Measurements from ENCODE around the gene GALNT8. TPM values are rescaled to one million over a fixed set of nuclear protein-coding genes. Genes with fewer than 3 reads are reported as not detected.
"Not testable (repeated sequence)": the region's sequence is repeated elsewhere in the genome, so short reads cannot be mapped to it uniquely, and the experiment has no call there.

Gene GALNT8
- total RNA-seq, 4 donors from 2014 or later: 0.07 to 0.26 TPM; not detected in 2

GRCh38 chr12:4745249-4745648 lies 25.0 kb downstream of the GALNT8 start:
- Histone ChIP-seq H3K27ac (no peak overlapping the region), H3K4me1 (no peaks in the 10 kb centered on the region), H3K4me3 (no peak overlapping the region), H3K27me3 (no peaks in the 10 kb centered on the region), H3K36me3 (no peaks in the 10 kb centered on the region), H3K9me3 (no peaks in the 10 kb centered on the region)
- ATAC-seq (no peak), DNase-seq (no peak)
- in situ Hi-C loops (cut with MboI; ENCODE audit: low sequenced_read_pairs in 4 of 4): no loop called here
- intact Hi-C loops (cut with DNase I; ENCODE audit: low total_unique reads): no loop called here
- TF ChIP-seq POLR2A (IDR thresholded peaks at IDR 0.05): no peak
- TF ChIP-seq, protein P1, sequence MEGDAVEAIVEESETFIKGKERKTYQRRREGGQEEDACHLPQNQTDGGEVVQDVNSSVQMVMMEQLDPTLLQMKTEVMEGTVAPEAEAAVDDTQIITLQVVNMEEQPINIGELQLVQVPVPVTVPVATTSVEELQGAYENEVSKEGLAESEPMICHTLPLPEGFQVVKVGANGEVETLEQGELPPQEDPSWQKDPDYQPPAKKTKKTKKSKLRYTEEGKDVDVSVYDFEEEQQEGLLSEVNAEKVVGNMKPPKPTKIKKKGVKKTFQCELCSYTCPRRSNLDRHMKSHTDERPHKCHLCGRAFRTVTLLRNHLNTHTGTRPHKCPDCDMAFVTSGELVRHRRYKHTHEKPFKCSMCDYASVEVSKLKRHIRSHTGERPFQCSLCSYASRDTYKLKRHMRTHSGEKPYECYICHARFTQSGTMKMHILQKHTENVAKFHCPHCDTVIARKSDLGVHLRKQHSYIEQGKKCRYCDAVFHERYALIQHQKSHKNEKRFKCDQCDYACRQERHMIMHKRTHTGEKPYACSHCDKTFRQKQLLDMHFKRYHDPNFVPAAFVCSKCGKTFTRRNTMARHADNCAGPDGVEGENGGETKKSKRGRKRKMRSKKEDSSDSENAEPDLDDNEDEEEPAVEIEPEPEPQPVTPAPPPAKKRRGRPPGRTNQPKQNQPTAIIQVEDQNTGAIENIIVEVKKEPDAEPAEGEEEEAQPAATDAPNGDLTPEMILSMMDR (IDR thresholded peaks at IDR 0.05 in 4 of 5, conservative IDR thresholded peaks at IDR 0.05 in 1 of 5): no peak

DNA sequence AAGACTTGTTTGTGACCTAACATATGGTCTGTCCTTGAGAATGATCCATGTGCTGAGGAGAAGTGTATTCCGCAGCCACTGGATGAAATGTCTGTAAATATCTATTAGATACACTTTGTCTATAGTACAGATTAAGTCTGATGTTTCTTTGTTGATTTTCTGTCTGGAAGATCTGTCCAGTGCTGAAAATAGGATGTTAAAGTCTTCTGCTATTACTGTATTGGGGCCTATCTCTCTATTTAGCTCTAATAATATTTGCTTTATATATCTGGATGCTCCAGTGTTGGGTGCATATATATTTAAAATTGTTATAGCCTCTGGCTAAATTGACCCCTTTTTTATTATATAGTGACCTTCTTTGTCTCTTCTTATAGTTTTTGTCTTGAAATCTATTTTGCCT lies 31.5 kb downstream of the GALNT8 start:
- H3K4me1 ChIP-seq; ATAC-seq; intact Hi-C loops (cut with DNase I; ENCODE audit: low total_unique reads); DNase-seq; H3K4me3 ChIP-seq; H3K9me3 ChIP-seq; in situ Hi-C loops (cut with MboI; ENCODE audit: low sequenced_read_pairs in 4 of 4); H3K36me3 ChIP-seq; H3K27me3 ChIP-seq; H3K27ac ChIP-seq: not testable (repeated sequence)

GRCh38 chr12:4762773-4763172 lies 42.6 kb downstream of the GALNT8 start:
- DNase-seq: no peak

DNA sequence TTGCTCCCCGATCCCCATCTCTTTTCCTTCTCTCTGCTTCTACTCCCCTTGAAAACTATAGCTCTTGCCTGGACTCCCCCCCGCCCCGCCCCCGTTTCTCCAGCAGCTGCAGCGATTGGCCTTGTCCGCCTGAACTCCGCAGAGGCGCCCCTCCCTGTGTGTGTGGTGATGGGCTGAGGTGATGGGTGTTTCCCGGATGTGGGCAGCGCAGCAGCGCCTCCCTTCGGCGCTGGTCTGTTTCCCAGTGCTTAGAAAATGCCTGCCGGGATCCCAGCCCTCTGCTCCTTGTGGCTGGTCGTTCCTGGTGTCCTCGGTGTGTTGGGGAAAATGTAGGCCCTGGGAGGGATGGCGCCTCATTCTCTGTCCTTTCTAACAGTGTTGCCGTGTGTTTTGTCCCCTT lies 43.3 kb downstream of the GALNT8 start:
- Histone ChIP-seq H3K27me3 (no peaks in the 10 kb centered on the region), H3K4me3 (no peak overlapping the region), H3K36me3 (no peaks in the 10 kb centered on the region), H3K9me3 (no peaks in the 10 kb centered on the region), H3K4me1 (no peaks in the 10 kb centered on the region), H3K27ac (no peak overlapping the region)
- in situ Hi-C loops (cut with MboI; ENCODE audit: low sequenced_read_pairs in 4 of 4) (no loop called here), intact Hi-C loops (cut with DNase I; ENCODE audit: low total_unique reads) (no loop called here)
- no peak for DNase-seq
- no peak for ATAC-seq
- TF ChIP-seq, protein P1 (IDR thresholded peaks at IDR 0.05 in 4 of 5, conservative IDR thresholded peaks at IDR 0.05 in 1 of 5): no peak
- no peak for TF ChIP-seq POLR2A (IDR thresholded peaks at IDR 0.05)

More at GRCh38 chr12:4762773-4763172, 42.6 kb downstream of the GALNT8 start:
- Histone ChIP-seq H3K4me1 (no peaks in the 10 kb centered on the region), H3K9me3 (no peaks in the 10 kb centered on the region), H3K4me3 (no peak overlapping the region), H3K27ac (no peak overlapping the region), H3K36me3 (no peaks in the 10 kb centered on the region), H3K27me3 (no peaks in the 10 kb centered on the region)
- in situ Hi-C loops (cut with MboI; ENCODE audit: low sequenced_read_pairs in 4 of 4): no loop called here
- intact Hi-C loops (cut with DNase I; ENCODE audit: low total_unique reads): no loop called here
- TF ChIP-seq, protein P1 (IDR thresholded peaks at IDR 0.05 in 4 of 5, conservative IDR thresholded peaks at IDR 0.05 in 1 of 5): no peak
- no peak for TF ChIP-seq POLR2A (IDR thresholded peaks at IDR 0.05)
- ATAC-seq: no peak

DNA sequence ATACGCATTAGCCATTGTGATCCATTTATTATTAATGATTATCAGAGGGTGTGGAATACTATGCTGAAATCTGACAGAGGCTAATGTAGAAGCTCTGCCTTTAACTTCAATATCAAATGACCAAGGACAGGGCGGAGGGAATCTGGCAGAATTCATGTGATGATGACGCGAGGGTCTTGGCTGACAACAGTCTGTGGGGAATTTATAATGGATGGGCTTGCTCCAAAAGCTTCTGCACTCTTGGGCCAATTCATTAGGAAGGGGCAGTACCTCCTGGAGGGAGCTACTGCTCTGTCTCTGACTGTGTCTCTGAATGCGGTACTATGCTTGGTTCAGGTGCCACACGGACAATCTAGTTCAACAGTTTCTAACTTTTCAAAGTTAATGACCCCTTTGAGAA lies 46.2 kb downstream of the GALNT8 start:
- no peak for TF ChIP-seq POLR2A (IDR thresholded peaks at IDR 0.05)
- TF ChIP-seq, protein P1 (IDR thresholded peaks at IDR 0.05 in 4 of 5, conservative IDR thresholded peaks at IDR 0.05 in 1 of 5): no peak
- Histone ChIP-seq H3K9me3 (no peaks in the 10 kb centered on the region), H3K27me3 (no peaks in the 10 kb centered on the region), H3K4me3 (no peak overlapping the region), H3K27ac (no peak overlapping the region), H3K4me1 (no peaks in the 10 kb centered on the region), H3K36me3 (no peaks in the 10 kb centered on the region)
- intact Hi-C loops (cut with DNase I; ENCODE audit: low total_unique reads): no loop called here
- DNase-seq (no peak), ATAC-seq (no peak)
- in situ Hi-C loops (cut with MboI; ENCODE audit: low sequenced_read_pairs in 4 of 4): no loop called here
